WTC11 (cell line): Measurements from ENCODE around the gene OPA1. TPM values are rescaled to one million over a fixed set of nuclear protein-coding genes. Genes with fewer than 3 reads are reported as not detected.

Experiments
- ATAC-seq: fragments of 200-7000 bp; cut with Tn5 transposase; 2 replicates; pipeline ENCODE4 v1.10.0; 2021; ENCODE audit warnings: mild to moderate bottlenecking, moderate library complexity
- CTCF ChIA-PET: fragments of 300-600 bp; sonication (Branson Sonifier 250); formaldehyde crosslinking; loops from one replicate; lab custom pipeline; 2021; ENCODE audit warnings: antibody characterized with exemption; lab: Charles Lee
- POLR2A ChIA-PET: fragments of 350-600 bp; sonication (Branson Sonifier 250); formaldehyde crosslinking; loops from one replicate; lab custom pipeline; 2021; ENCODE audit warnings: antibody characterized with exemption; lab: Charles Lee
- DNase-seq: peaks from one replicate; pipeline ENCODE4 v3.0.0; 2021; ENCODE audit warnings: low spot score
- H3K27ac Mint-ChIP-seq: 2 replicates; pipeline ENCODE4 v1.8.0; 2021; ENCODE audit warnings: mixed read lengths
- H3K27me3 Mint-ChIP-seq: 2 replicates; pipeline ENCODE4 v1.8.0; 2021; ENCODE audit warnings: low read depth, mild to moderate bottlenecking, moderate library complexity, mixed read lengths
- H3K36me3 Mint-ChIP-seq: 2 replicates; pipeline ENCODE4 v1.8.0; 2021; ENCODE audit warnings: mixed read lengths
- H3K4me1 Mint-ChIP-seq: 2 replicates; pipeline ENCODE4 v1.8.0; 2022; ENCODE audit warnings: mixed read lengths
- H3K4me3 Mint-ChIP-seq: 2 replicates; pipeline ENCODE4 v1.8.0; 2021; ENCODE audit warnings: mild to moderate bottlenecking, moderate library complexity, mixed read lengths
- H3K9me3 Mint-ChIP-seq: 2 replicates; pipeline ENCODE4 v1.8.0; 2021; ENCODE audit warnings: mixed read lengths
- ATF3 ChIP-seq: sonication (generic); formaldehyde crosslinking; conservative IDR thresholded peaks from 2 replicates; pipeline ENCODE4 v1.8.1; 2022; ENCODE audit warnings: mild to moderate bottlenecking, missing genetic modification reagents
- CBFB ChIP-seq: sonication (generic); formaldehyde crosslinking; IDR thresholded peaks from 2 replicates; pipeline ENCODE4 v1.8.1; 2022; ENCODE audit warnings: mild to moderate bottlenecking, low read depth, missing genetic modification reagents
- CTCF ChIP-seq: fragments of 200-600 bp; IDR thresholded peaks from 2 replicates; pipeline ENCODE4 v1.8.0; 2022; ENCODE audit warnings: antibody characterized with exemption
- ELF4 ChIP-seq: sonication (generic); formaldehyde crosslinking; IDR thresholded peaks from 2 replicates; pipeline ENCODE4 v1.8.1; 2022; ENCODE audit warnings: low read depth, mild to moderate bottlenecking, moderate library complexity, missing genetic modification reagents
- GRHL2 ChIP-seq: fragments of 250-450 bp; sonication (Bioruptor Pico); IDR thresholded peaks from 2 replicates; pipeline ENCODE4 v1.8.0; 2022; ENCODE audit warnings: mild to moderate bottlenecking, moderate library complexity; ENCODE audit not compliant: insufficient replicate concordance, severe bottlenecking
- HMGXB4 ChIP-seq: sonication (generic); formaldehyde crosslinking; IDR thresholded peaks from 2 replicates; pipeline ENCODE4 v1.8.1; 2023; ENCODE audit warnings: mild to moderate bottlenecking, moderate library complexity, missing genetic modification reagents
- JUN ChIP-seq: sonication (generic); formaldehyde crosslinking; IDR thresholded peaks from 2 replicates; pipeline ENCODE4 v1.8.0; 2023; ENCODE audit warnings: mild to moderate bottlenecking, missing genetic modification reagents
- KAT7 ChIP-seq: sonication (generic); formaldehyde crosslinking; IDR thresholded peaks from 2 replicates; pipeline ENCODE4 v1.8.1; 2023; ENCODE audit warnings: missing genetic modification reagents, mild to moderate bottlenecking, borderline replicate concordance
- MYBL2 ChIP-seq: sonication (generic); formaldehyde crosslinking; IDR thresholded peaks from 2 replicates; pipeline ENCODE4 v1.8.1; 2023; ENCODE audit warnings: mild to moderate bottlenecking, moderate library complexity, missing genetic modification reagents
- NFE2L1 ChIP-seq: sonication (generic); formaldehyde crosslinking; IDR thresholded peaks from 2 replicates; pipeline ENCODE4 v1.8.1; 2023; ENCODE audit warnings: missing genetic modification reagents
- NR3C1 ChIP-seq: sonication (generic); formaldehyde crosslinking; conservative IDR thresholded peaks from 2 replicates; pipeline ENCODE4 v1.8.1; 2023; ENCODE audit warnings: low read depth, mild to moderate bottlenecking, missing genetic modification reagents
- OVOL2 ChIP-seq: fragments of 250-450 bp; sonication (Bioruptor Pico); IDR thresholded peaks from 2 replicates; pipeline ENCODE4 v1.9.0; 2021; ENCODE audit warnings: mild to moderate bottlenecking, borderline replicate concordance
- PRRX2 ChIP-seq: fragments of 250-450 bp; sonication (Bioruptor Pico); IDR thresholded peaks from 2 replicates; pipeline ENCODE4 v1.8.0; 2021; ENCODE audit warnings: mild to moderate bottlenecking
- ZNF121 ChIP-seq: sonication (generic); formaldehyde crosslinking; IDR thresholded peaks from 2 replicates; pipeline ENCODE4 v1.8.0; 2023; ENCODE audit warnings: missing genetic modification reagents
- ZNF219 ChIP-seq: sonication (generic); formaldehyde crosslinking; IDR thresholded peaks from 2 replicates; pipeline ENCODE4 v1.8.0; 2023; ENCODE audit warnings: missing genetic modification reagents, mild to moderate bottlenecking, borderline replicate concordance
- ZNF281 ChIP-seq: sonication (generic); formaldehyde crosslinking; IDR thresholded peaks from 2 replicates; pipeline ENCODE4 v1.8.0; 2023; ENCODE audit warnings: mild to moderate bottlenecking, missing genetic modification reagents
- ZNF396 ChIP-seq: fragments of 250-450 bp; sonication (Bioruptor Pico); IDR thresholded peaks from 2 replicates; pipeline ENCODE4 v1.8.0; 2021; ENCODE audit warnings: mild to moderate bottlenecking, moderate library complexity, borderline replicate concordance
- ZNF423 ChIP-seq: fragments of 250-450 bp; sonication (Bioruptor Pico); IDR thresholded peaks from 2 replicates; pipeline ENCODE4 v2.1.2; 2022; ENCODE audit warnings: mild to moderate bottlenecking, moderate library complexity
- ZNF532 ChIP-seq: fragments of 250-450 bp; sonication (Bioruptor Pico); IDR thresholded peaks from 2 replicates; pipeline ENCODE4 v1.9.0; 2021; ENCODE audit warnings: mild to moderate bottlenecking, borderline replicate concordance
- total RNA-seq: library from RNA; stranded (reverse); gene quantifications from 3 replicates; pipeline ENCODE4 v1.2.3, GENCODE V29; 2021

Gene OPA1
- total RNA-seq, 1 experiment from 2014 or later, result 84.7 TPM

- no peak for TF ChIP-seq MYBL2 (CRISPR knock-in tag)
- TF ChIP-seq ZNF396 (CRISPR knock-in tag), result no peak
These were observed 141.8 kb downstream of the OPA1 start (continued) for GRCh38 chr3:193734737-193735366.

GRCh38 chr3:193735850-193736249, 142.8 kb downstream of the OPA1 start:
- CTCF ChIA-PET, result no interaction called here
- Mint-ChIP-seq H3K4me3 (no peak overlapping the region), H3K27me3 (no peaks in the 10 kb centered on the region), H3K4me1 (peaks cover 18% of the 10 kb centered on the region), H3K36me3 (no peaks in the 10 kb centered on the region), H3K9me3 (no peaks in the 10 kb centered on the region), H3K27ac (no peak overlapping the region)
- no peak for ATAC-seq
- POLR2A ChIA-PET, result no interaction called here
- DNase-seq, result no peak
- TF ChIP-seq ZNF423 (CRISPR knock-in tag), result no peak
- no peak for TF ChIP-seq KAT7
- no peak for TF ChIP-seq CBFB (CRISPR knock-in tag)
- no peak for TF ChIP-seq ZNF121 (CRISPR knock-in tag)
- TF ChIP-seq ZNF219 (CRISPR knock-in tag), result no peak
- no peak for TF ChIP-seq ELF4 (CRISPR knock-in tag)
- TF ChIP-seq ATF3, result no peak
- no peak for TF ChIP-seq HMGXB4 (CRISPR knock-in tag)

GRCh38 chr3:193736616-193737015, 143.6 kb downstream of the OPA1 start:
- no peaks in the 10 kb centered on the region for H3K9me3 Mint-ChIP-seq
- no peak overlapping the region for H3K27ac Mint-ChIP-seq
- TF ChIP-seq OVOL2 (no peak), ZNF281 (CRISPR knock-in tag) (no peak), ZNF219 (CRISPR knock-in tag) (no peak), GRHL2 (CRISPR knock-in tag) (no peak)
- CTCF ChIA-PET, result no interaction called here
- no peak for ATAC-seq
- H3K4me1 Mint-ChIP-seq, result peaks cover 10% of the 10 kb centered on the region
- H3K4me3 Mint-ChIP-seq, result no peak overlapping the region
- no peak for DNase-seq
- no peaks in the 10 kb centered on the region for H3K36me3 Mint-ChIP-seq
- H3K27me3 Mint-ChIP-seq, result no peaks in the 10 kb centered on the region
- POLR2A ChIA-PET, result no interaction called here

GRCh38 chr3:193737191-193737751, 144.3 kb downstream of the OPA1 start:
- no peaks in the 10 kb centered on the region for H3K36me3 Mint-ChIP-seq
- DNase-seq (no peak), ATAC-seq (no peak)
- no peak overlapping the region for H3K4me3 Mint-ChIP-seq
- ChIA-PET CTCF (interaction anchor here (0.6 kb wide), 1 partner anchor 773 kb away, joined by 3 read pairs; no protein-coding TSS in a partner anchor), POLR2A (no interaction called here)
- H3K4me1 Mint-ChIP-seq, result peaks cover 5% of the 10 kb centered on the region; the same call in 1 of the 2 replicates
- H3K27ac Mint-ChIP-seq, result no peak overlapping the region
- no peaks in the 10 kb centered on the region for H3K9me3 Mint-ChIP-seq
- H3K27me3 Mint-ChIP-seq, result no peaks in the 10 kb centered on the region
- no peak for TF ChIP-seq MYBL2 (CRISPR knock-in tag)
- TF ChIP-seq JUN (CRISPR knock-in tag), result no peak
- TF ChIP-seq CTCF, result no peak
- TF ChIP-seq PRRX2 (CRISPR knock-in tag), result no peak
- TF ChIP-seq ZNF532 (CRISPR knock-in tag), result no peak
- TF ChIP-seq NFE2L1 (CRISPR knock-in tag), result no peak
- TF ChIP-seq NR3C1 (CRISPR knock-in tag), result no peak
